ENCODE results near the gene SELENOS.

DNA sequence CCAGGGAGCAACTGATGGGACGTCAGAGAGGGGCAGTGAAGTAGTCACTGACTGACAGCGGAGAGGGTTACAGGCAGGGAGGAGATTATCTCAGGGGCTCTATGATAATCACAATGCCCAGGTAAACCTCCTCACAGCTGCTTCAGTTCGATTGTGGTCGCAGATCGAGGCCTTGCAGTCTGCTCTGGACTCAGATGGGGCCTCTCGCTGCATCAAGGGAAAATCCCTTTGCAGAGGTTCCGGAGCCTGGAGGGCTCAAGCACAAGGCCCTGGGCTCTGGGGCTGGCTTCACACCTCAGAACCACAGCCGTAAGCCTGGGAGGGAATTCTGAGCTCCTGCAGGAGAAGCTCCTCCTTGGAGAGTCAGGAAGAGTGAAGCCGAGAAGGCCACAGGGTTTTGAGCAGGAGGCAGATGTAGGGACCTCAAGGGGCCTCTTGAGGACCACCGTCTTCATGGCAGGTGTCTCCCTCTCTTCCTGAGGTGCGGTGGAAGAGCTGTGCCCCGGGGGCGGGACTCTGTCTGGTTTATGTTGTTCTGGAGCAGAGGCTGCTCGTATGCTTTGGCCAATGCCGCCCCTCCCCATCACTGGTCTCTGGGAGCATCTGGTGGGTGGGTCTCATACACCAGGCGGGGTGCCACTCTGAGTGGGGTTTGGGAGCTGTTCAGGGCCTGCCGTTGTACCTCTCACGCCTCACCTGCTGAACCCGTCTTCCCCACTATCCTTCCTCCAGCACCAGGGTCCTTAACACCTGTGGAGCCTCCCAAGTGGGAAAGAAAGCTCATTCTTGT is 37.2 kb upstream of the SELENOS start:
- TF ChIP-seq, protein P1, sequence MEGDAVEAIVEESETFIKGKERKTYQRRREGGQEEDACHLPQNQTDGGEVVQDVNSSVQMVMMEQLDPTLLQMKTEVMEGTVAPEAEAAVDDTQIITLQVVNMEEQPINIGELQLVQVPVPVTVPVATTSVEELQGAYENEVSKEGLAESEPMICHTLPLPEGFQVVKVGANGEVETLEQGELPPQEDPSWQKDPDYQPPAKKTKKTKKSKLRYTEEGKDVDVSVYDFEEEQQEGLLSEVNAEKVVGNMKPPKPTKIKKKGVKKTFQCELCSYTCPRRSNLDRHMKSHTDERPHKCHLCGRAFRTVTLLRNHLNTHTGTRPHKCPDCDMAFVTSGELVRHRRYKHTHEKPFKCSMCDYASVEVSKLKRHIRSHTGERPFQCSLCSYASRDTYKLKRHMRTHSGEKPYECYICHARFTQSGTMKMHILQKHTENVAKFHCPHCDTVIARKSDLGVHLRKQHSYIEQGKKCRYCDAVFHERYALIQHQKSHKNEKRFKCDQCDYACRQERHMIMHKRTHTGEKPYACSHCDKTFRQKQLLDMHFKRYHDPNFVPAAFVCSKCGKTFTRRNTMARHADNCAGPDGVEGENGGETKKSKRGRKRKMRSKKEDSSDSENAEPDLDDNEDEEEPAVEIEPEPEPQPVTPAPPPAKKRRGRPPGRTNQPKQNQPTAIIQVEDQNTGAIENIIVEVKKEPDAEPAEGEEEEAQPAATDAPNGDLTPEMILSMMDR (IDR thresholded peaks at IDR 0.05) = no peak
- TF ChIP-seq EP300 (IDR thresholded peaks at IDR 0.05) (no peak), POLR2AphosphoS5 (IDR thresholded peaks at IDR 0.05) (no peak), POLR2A (IDR thresholded peaks at IDR 0.05) (no peak)
